GM19238 (cell line): ENCODE results near the gene OLA1.

Source experiments
- DNase-seq: peaks from one replicate; pipeline ENCODE4 v3.0.0; 2011; ENCODE audit warnings: low spot score; ENCODE audit not compliant: insufficient read length

Gene OLA1

GRCh38 chr2:174070281-174070680, 178.1 kb downstream of the OLA1 start:
- no peak for DNase-seq

DNA sequence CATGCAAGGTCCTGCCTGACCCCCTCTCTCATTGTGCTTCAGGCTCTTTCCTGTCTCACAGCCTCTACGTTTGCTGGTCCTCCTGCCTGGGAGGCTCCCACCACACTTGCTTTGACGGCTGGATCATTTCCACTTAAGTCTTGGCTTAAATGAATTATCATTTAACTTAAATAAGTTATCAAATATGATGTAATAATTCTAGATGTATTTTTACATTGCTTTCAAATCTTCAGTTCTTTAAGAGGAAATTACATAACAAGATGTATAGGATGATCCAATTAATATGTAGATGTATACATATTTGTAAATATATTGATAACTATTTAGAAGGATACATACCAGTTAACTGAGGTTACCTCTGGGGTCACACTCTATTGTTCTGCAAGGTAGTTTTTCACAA, 180.5 kb downstream of the OLA1 start:
- DNase-seq: no peak

DNA sequence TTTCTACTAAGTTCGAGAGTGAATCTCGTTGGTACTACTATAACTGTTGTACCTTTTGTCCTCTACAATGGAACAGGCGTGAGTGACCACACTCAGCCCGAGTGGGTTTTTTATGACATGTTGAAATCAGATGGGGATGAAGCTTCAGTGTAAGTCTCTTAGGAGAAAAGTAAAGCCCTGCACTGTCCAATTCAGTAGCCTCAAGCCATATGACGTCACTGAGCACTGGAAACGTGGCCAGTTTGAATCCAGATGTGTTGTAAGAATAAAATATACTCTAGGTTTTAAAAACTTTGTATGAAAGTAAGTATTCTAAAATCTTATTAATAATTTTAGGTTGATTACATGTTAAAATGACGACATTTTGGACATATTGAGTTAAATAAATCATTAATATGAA, 181.5 kb downstream of the OLA1 start:
- no peak for DNase-seq

GRCh38 chr2:174063492-174064092, 184.7 kb downstream of the OLA1 start:
- no peak for DNase-seq

DNA sequence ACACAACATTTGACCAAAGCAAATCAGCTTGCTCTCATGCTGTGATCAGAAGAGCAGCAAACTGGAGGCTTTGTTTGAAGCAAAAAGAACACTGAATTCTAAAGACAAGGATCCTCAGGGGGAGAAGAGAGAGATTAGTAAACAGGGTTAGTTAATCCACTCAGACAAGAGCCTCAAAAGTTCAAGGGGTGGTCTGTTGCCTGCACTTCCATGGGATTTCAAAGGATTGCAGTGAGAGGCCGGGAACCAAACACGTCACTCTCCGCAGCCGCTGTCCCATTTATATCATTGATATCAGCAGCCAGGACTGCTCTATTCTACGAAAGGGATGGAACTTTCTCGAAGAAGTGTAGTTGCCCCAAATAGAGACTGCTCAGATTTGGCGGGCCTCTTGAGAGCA, 185.4 kb downstream of the OLA1 start:
- no peak for DNase-seq

- no peak for DNase-seq
These were observed 188.5 kb downstream of the OLA1 start for GRCh38 chr2:174059884-174060244.

- DNase-seq: no peak
These were observed 189.0 kb downstream of the OLA1 start for GRCh38 chr2:174059178-174059883.

DNA sequence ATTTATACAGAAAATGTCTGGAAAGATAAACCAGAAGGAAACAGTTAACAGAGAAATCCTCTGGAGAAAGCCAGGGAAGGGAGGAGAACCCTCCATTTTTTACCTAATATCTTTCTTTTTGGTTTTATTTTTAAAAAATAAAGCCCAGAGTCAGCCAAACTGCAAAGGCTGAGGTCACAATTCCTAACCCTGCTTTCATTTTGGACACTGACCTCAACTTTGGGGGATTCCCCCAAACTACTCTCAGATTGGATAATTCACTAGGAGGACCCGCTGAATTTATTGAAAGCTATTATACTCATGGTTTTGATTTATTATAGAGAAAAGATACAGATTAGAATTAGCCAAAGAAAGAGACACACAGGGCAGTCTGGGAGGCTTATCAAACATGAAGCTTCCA, 189.9 kb downstream of the OLA1 start:
- no peak for DNase-seq

DNA sequence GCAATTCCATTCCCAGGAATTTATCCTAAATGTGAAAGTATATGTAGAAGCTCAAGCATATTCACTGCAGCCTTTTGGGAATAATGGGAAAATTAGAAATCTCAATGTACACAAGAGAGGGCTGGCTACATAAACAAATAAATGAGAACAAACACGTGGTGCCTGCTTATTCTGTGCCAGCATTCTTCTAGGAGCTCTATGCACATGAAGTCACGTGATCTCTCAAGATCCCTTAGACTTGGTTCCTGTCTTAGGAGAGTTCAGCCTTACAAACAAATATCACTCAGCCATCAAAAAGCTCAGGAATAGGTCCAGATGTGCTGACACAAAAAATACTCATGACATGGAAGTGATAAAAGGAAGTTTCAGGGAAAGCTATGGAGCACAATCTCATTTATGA, 190.3 kb downstream of the OLA1 start:
- DNase-seq: no peak

- DNase-seq: no peak
These were observed 193.4 kb downstream of the OLA1 start for GRCh38 chr2:174054926-174055325.

DNA sequence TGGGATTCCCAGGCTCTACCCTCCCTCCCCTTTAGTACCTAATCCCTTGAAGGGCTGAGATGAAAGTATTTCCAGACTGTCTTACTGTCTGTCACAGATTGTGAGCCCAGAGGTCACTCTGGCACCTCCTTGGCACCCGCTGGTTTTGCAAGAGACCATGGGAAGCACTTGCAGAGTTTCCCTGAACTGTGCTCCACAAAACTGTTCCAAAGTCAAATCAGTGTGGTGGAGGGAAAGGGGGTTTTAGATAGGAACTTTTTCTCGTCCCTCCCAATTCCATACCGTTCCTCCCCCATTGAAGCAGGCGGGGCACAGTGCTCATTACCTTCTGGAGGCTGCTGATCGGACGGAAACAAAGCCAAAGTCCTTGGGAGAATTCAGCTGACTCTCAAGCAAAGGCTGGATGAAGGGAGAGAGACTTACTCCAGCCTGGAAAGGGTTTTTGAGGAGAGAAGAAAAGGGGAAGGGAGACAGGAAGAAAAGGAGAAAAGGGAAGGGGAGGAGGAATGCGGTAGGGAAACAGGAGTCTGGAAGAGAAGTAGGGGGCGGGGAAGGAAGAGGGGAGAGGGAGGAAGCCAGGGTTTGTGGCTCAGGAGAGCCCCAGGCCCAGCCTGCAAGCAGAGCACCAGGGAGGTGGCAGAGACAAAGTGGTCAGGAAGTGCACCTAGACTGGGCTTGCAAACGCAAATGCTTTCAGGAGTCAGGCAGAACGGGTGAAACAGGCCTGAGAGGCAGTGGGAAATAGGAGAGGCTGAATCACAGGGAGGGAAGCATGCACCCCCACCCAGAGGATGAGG, 194.8 kb downstream of the OLA1 start:
- DNase-seq: no peak

- DNase-seq: no peak
These were observed 195.8 kb downstream of the OLA1 start for GRCh38 chr2:174052584-174052976.

- no peak for DNase-seq
These were observed 196.4 kb downstream of the OLA1 start for GRCh38 chr2:174051741-174052583.

- DNase-seq: no peak
These were observed 197.3 kb downstream of the OLA1 start for GRCh38 chr2:174051068-174051467.

GRCh38 chr2:174049895-174050294, 198.4 kb downstream of the OLA1 start:
- no peak for DNase-seq

- peak; percentile 26 for DNase-seq
These were observed 200.1 kb downstream of the OLA1 start for GRCh38 chr2:174048243-174048642.

DNA sequence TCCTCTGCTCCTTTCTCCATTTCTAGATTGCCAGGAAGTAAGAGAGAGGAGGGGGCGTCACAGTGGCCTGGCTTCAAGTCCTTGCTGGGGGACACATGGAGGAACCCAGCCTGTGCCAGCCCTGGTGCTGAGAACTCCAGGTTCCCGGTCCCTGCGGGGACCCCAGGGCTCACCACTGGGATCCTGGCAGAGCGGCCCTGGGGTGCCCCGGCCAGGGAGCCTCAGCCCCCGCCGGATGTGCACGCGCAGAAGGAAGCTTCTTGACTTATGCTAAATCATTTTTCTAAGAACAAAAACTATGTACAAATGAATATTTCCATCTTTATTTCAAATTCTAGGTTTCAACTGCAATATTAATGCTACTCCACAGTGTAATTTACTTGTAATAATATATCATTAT, 200.6 kb downstream of the OLA1 start:
- no peak for DNase-seq

DNA sequence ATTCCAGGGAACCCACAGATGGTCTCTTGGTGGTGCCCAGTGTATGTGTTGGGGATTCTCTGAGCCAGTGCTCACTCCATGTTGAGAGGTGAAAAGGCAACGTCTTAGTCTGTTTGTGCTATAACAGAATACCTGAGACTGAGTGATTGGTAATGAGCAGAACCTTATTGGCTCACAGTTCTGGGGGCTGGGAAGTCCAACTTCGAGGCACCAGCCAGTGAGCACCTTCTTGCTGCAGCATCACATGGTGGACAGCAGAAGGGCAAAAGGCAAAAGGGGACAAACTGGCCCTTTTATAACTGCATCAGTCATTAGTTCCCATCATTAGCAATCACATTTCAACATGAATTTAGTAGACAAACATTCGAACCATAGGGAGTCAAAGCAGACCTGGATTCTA, 202.2 kb downstream of the OLA1 start:
- DNase-seq: no peak

DNA sequence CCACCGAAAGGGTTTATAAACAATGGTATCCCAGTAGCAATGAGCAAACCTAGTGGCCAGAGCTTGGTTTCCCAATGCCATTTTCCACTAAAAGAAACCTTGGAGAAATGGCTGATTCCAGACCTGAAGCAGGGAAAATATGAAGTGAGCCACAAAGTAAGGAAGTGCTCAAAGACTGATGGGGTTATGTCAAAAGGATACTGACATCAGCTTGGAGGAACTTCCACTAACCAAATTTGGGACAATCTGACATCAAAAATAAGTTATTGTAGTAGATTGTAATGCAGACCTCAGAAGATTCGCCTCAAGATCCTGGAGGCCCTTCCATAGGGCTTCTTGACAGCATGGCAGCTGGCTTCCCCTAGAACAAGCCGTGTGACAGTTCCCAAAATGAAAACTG, 203.8 kb downstream of the OLA1 start:
- no peak for DNase-seq

GRCh38 chr2:174040417-174040701, 208.0 kb downstream of the OLA1 start:
- no peak for DNase-seq

DNA sequence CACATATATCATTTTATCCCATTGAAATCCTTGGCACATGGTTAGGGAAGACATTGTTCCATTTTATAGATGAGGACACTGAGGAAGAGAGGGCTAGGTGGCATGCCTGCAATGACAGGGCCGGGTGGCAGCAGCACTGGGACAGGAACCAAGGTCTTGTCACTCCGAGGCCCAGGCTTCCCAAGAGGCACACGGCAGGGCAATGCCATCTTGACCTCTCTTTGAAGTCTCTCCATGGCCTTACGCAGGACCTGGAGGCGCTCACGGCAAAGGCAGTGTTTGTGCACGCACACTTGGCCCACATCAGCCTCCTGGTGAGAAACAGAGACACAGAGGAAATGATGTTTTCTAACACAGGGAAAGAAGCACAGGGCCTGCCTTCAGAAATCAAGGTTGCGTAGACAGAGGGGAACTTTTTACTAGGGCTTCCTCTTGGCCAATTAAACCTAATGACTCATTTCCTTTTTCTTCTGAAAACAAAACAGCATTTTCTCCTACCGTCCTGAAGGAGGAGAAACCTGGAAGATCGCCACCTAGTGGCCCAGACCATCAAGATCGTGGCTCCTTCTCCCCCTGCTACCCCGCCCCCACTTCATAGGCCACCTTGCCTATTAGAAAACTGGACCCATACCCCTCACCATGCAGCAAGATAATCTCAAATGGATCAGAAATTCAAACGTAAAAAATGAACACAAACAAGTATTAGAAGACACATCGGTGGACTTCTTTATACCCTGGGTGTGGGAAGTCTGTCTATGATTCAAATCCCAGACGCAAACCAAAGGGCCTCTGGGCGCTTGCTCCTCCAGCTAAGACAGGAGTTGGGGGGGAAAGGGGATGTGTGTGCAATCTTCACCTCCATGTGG, 208.5 kb downstream of the OLA1 start:
- DNase-seq: peak; percentile 64
